ENCODE data around the gene ZNF385D.

- TF ChIP-seq EZH2 (IDR thresholded peaks at IDR 0.05; ENCODE audit: low read depth, unreplicated experiment) = no peak
- TF ChIP-seq CTCF (conservative IDR thresholded peaks at IDR 0.05; ENCODE audit: low read depth in 2 of 2) = no peak
- no peak for TF ChIP-seq ZNF462 (CRISPR knock-in tag; IDR thresholded peaks at IDR 0.05)
- TF ChIP-seq EZH2phosphoT487 (IDR thresholded peaks at IDR 0.05; ENCODE audit: unreplicated experiment) = no peak
- TF ChIP-seq, protein P1, sequence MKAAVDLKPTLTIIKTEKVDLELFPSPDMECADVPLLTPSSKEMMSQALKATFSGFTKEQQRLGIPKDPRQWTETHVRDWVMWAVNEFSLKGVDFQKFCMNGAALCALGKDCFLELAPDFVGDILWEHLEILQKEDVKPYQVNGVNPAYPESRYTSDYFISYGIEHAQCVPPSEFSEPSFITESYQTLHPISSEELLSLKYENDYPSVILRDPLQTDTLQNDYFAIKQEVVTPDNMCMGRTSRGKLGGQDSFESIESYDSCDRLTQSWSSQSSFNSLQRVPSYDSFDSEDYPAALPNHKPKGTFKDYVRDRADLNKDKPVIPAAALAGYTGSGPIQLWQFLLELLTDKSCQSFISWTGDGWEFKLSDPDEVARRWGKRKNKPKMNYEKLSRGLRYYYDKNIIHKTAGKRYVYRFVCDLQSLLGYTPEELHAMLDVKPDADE (IDR thresholded peaks at IDR 0.05) = no peak
- TF ChIP-seq POLR2AphosphoS5 (IDR thresholded peaks at IDR 0.05; ENCODE audit: low read depth) = no peak
- TF ChIP-seq NANOG (IDR thresholded peaks at IDR 0.05; ENCODE audit: borderline replicate concordance) = no peak
Observed at GRCh38 chr3:21624524-21624923, 126.5 kb downstream of the ZNF385D start.

All from GM23338 (cell line).